NT2/D1 (cell line): ENCODE results near the gene HSPA12B.

Experiments
- SUZ12 ChIP-seq: IDR thresholded peaks from 2 replicates; pipeline ENCODE4 v1.6.1; 2011; ENCODE audit not compliant: insufficient read length, insufficient read depth; ENCODE audit errors: extremely low read depth
- YY1 ChIP-seq: IDR thresholded peaks from 2 replicates; pipeline ENCODE4 v1.6.1; 2011; ENCODE audit not compliant: insufficient read length, insufficient read depth

- TF ChIP-seq SUZ12 (no peak), YY1 (no peak)
Measured at GRCh38 chr20:3739926-3740451, 7.5 kb downstream of the HSPA12B start.
